RKO (cell line): ENCODE results near the gene NIFK.
"Not testable (repeated sequence)": the region's sequence is repeated elsewhere in the genome, so short reads cannot be mapped to it uniquely, and the experiment has no call there.

ENCODE experiments used
- DNase-seq: peaks from one replicate; pipeline ENCODE4 v3.0.0-alpha.2; 2016; ENCODE audit warnings: low spot score

Gene NIFK

DNA sequence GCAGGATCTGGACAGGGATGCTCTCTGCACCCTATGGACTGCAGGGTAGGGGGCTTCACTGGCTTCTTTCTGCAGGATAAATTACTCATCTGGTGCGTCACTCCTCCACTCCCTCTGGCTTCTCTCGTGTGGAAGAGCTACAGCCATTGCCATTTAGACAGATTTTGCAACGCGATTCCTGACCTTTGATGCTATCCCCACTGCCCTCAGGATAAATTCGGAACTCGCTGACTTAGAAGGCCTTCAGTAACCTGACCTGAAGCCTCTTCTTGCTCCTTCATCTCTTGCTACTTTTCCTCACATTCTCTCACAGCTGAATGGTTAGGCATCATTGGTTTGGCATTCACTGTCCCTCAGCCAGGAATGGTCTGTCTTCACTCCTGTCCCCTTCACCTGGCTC lies 5.3 kb downstream of the NIFK start:
- DNase-seq, result no peak

DNA sequence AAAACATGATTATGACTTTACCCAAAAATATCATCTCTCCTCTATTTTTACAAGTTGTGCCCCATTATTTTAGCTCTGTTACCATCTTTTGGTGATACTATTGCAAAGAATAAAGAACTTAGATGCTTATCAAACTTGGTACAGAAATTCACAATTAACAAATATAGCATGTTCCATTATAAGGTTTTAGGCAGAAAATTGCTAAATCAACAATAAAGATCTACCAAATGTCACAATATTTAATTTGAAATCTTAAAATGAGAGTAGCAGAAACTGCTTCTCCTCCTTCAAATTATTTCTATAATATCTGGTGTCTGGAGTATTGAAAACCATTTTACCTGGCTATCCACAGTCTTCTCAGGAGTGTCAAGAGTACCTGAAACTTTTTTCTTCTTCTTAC lies 8.7 kb downstream of the NIFK start:
- DNase-seq, result no peak

DNA sequence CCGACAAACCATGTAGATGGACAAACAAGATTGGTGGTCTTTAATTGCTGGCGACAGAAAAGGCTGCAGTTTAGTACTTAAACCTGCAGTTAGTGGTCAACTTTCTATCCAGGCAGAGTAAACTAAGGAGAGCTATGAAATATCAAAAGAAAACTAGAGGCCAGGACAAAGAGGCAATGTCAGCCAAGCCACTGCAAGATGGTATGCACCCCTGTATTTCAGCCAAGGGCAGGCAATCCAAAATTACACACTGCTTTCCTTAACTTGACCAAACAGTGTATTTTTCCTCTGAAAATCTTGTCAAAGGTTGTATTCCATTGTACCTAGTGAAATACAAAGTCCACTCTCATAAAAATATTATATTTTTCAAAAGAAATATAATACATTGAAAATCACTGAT lies 9.3 kb downstream of the NIFK start:
- no peak for DNase-seq

DNA sequence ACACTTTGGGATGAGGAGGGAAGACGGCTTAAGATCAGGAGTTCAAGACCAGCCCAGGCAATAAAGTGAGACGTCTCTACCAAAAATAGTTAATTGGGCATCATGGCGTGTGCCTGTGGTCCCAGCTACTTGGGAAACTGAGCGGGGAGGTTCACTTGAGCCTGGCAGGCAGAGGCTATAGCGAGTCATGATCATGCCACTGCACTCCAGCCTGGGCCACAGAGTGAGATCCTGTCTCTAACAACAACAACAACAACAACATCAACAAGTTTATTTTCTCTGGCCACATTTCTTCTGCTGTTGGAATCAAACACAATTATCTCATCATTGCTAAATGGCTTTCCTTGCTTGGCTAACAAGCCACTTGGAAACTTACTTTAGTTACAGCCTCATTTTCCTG lies 13.4 kb downstream of the NIFK start:
- DNase-seq, result no peak

DNA sequence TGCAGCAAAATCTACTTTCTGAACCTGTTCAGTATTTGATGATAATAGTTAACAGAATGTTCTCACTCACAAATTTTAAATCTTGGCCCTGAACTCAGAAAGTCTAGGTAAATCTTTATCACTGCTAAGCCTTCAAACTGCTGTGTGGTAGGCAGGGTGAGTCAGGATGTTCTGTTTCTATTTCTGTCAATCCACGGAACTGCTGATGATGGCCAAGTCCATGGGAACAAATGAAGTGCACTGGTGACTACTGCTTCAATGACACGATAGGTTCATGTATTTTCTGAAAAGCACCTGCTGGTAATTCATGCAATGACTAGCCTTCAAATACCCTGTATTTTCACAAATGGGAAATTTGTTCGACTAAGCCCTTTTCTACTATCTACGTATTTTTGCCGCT lies 14.2 kb downstream of the NIFK start:
- DNase-seq, result peak; percentile 94

DNA sequence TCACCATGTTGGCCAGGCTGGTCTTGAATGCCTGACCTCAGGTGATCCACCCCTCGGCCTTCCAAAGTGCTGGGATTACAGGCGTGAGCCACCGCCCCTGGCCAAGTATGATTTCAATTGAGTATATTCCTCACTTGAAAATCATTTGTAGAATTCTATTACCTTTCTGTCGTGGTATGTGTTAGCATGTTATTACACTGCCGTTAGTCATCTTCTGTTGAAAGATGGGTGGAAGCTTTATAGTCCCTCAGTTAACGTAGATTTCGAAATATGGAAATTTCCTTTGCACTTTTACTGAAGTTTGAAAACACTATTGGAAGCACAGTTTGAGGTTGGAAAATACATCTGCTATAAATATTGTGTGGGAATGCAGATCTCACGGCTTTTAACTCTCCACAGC lies 14.7 kb downstream of the NIFK start:
- DNase-seq, result peak; percentile 90

DNA sequence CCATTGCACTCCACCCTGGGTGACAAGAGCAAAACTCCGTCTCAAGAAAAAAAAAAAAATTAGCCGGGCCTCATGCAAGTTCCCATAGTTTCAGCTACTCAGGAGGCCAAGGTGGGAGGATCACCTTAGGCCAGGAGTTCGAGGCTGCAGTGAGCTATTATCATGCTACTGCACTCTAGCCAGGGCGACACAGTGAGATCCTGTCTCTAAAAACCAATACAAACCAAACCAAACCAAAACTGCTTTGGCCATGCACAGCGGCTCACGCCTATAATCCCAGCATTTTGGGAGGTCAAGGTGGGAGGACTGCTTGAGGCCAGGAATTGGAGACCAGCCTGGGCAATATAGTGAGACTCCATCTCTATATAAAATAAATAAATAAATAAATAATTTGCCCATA lies 19.1 kb downstream of the NIFK start:
- DNase-seq, result no peak

DNA sequence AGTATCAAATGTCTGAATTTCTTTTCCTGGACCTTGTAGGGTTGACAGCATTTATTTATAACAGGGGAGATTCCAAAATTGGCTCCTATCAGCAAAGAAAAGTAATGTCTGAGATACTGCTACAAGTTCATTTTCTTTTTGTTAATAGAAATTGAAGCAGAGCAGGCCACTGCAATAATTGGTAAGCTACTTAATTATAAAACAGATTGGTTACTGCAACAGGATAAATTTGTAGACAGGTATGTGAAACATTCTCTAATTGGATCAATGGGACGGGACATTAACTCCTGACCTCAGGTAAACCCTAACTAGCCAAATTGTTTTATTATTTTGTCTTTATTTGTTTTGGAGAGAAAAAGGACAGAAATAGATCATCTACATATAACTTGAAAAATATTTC lies 20.5 kb downstream of the NIFK start:
- DNase-seq, result no peak

DNA sequence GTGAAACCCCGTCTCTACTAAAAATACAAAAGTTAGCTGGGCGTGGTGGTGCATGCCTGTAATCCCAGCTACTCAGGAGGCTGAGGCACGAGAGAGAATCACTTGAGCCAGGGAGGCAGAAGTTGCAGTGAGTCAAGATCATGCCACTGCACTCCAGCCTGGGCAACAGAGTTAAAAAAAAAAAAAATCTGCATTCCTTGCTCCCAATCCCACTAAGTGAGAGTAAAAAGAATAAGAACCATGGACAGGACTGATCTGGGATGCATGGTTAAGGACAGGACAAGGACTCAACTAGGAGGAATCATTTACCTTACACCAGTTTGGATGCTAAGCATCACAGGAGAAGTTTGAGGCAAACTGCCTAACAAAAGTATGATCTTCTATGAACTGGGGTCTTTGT lies 25.2 kb downstream of the NIFK start:
- not testable (repeated sequence) for DNase-seq

DNA sequence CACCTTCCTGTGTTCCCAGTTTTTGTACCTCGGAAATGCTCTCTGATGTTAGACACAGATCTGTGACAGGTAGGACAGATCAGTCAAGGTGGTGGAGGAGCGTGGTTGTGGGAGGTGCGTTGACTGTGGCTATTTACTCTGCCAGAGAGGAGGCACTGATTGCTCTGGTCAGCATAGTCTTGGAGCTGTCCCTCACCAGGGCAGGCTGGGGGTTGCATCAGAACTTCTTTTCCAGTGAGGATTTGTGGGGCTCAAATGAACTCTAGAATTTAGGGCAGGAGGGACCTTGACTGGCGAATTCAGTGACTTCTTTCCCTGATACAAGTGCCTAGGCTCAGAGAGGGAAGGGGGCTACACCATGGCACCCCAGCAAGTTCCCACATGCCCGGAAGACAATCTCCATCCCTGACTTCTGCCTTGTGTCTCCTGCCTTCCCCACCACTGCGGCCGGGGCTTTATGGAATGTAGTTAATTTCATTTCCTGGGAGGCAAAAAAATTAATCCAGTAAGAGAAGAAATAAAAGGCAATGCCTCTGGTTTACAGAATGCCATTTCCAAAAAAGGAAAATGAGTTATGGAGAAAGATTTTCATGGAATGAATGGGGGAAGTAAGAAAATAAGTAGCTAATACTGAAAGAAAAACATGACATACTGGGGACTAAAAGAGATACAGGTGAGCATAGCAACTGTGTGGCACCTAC lies 26.1 kb downstream of the NIFK start:
- no peak for DNase-seq

DNA sequence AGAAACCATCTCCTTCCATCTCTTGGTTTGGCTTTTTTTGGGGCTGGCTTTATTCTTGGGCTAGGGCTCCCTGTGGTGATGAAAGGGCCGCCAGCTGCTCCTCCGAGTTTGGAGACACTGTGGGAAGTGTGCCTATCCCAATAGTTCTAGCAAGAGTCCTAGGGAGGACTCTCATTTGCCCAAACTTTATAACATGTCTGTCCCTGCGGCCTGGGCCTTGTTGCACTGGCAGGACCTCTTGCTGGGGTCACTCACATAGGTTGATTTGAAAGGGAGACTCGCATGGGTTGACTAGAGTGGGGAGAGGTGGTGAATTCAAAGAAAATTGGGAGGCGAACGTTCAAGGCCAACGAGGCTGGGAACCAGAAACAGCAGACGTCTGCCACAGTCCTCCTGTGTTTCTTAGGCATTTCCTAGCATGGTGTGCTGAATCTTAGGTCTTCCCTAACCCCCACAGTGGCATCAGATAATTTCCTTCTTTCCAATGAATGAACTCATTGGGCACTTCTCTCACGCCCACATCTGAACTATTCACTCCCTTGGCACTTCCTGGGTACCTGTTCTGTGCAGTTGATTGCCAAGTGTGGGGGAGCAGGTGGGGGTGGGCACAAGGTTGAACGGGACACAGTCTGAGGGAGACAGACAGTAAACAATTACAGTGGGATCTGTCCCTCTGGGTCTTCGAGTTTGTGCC lies 26.8 kb downstream of the NIFK start:
- no peak for DNase-seq

DNA sequence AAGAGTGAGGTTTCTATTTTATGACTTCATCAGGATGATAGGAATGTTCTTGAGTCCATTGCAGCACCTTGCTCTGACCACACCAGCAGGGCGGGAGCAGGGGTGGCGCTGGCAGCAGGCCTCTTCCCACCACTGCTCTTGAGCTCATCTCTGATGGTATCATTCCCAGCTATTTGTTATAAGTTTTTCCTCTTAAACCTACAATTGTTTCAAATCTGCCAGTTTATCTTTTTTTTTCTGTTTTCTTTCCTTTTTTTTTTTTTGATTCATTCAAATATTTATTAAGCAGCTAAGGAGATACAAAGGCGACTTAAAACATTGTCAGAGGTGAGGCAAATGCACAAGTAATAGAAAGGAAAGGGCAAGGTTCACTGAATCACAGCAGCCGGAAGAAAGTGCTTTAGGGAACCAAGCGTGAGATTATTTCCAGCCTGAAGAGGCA lies 28.7 kb downstream of the NIFK start:
- DNase-seq, result no peak

DNA sequence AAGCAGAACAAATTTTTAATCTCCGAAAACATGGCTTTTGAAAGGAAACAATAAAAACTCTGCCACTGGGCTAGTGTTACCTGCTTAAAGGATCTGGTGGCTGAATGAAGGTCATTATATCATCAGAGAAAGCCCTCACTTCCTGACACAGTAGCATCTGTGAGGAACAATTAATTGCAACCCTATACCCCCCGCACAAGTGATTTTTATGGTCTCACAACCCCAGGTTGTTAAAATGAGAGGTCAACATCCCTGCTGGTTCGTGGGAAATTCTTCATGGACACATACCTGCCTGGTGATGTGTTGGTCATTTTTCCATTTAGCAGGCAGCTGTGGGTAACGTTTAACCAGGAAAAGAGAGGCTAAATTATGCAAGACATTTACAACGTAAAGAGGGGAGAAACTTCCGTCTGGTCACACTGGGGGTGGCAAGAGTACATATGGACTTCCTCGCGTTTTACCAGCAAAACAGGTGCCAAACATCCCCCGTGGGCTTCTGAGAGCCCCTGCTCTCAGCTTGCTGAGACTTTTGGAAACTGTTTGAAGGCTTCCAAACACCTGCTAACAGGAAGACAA lies 29.2 kb downstream of the NIFK start:
- no peak for DNase-seq

DNA sequence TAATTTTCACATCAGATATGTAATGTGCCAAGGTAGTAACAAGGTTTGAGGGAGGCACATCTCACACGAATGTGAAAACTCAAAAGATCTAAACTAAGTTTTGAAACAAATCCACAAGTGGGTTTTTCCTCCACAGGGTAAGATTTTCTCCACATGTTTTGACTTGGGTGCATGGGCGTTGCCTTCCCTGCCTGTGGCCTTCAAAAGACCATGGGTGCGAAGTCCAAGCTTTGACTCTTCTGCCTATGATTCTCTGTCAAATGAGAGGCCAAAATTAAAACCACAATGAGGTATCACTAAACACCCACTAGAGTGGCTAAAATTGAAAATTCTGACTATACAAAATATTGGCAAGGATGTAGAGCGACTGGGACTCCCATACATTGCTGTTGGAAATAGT lies 30.7 kb downstream of the NIFK start:
- DNase-seq, result no peak

DNA sequence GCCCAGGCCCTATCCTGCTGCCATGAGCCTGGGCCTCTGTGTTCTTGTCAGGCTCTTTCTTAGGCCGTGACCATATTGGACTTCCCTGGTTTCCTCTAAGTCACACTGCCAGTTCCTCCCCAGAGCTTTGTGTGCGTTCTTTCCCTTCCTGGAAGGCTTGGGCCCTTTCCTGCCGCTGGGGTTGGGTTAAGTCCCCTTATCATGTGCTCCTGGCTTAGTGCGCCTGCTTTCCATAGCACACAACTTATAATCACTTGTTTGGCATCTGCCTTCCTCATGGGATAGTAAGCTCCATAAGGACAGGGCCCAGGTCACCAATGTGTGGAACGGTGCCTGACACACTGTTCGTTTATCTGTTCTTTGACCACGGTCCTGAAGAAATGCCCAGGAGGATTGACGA lies 31.3 kb downstream of the NIFK start:
- no peak for DNase-seq

DNA sequence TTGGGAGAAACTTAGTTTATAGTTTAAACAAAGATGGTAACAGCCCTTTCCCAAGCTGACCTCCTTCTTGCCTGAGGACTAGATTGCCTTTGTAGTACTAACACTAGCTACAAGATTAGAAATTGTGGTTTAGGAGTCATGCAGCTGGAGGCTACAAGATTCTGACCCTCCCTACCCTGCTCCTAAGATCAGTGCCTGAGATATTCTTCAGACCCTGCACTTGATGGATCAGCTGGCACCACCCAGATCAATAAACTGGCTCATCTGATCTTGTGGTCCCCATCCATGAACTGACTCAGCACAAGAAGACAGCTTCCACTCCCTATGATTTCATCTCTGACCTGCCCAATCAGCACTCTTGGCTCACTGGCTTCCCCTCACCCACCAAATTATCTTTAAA lies 34.9 kb downstream of the NIFK start:
- DNase-seq, result not testable (repeated sequence)

DNA sequence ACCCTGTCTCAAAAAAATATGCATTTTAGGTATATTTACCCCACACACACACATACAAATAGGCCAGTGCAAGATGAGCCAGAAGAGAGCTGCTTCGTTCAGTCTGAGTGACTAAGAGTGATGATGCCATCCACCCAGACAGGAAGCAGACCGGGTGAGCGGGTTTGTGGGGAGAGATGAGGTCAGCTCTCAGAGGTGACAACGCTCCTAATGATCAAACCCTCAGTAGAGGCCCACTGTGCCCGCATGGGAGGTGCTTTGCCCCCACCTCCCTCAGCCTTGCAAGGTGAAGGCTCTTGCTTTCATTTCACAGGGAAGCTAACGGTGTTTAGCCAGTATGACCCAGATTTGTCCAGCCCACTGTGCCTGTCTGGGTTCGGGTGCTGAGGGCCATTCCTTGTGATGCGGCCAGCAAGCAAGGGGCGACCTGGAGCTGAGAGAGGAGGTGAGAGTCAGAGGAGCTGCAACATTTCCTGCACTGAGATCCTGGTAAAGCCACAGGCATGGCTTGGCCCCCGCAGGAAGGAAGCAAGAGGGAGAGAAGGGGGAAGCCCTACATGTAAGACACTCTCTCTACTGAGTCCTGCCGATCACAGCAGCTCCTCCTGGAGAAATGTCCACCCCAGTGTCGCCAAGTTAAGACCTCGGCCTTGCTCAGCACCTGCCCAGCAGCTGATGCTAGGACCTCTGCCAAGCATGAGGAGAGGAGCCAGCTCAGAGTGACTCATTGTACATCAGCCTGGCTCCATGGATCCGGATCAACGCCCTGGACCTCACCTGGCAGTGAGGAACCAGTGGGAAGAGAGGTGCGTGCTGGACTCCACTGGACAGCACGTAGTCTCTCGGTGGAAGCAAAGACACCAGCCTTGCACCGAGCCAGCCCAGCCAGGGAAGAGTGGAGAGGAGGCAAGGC lies 37.0 kb downstream of the NIFK start:
- peak; percentile 95 for DNase-seq

DNA sequence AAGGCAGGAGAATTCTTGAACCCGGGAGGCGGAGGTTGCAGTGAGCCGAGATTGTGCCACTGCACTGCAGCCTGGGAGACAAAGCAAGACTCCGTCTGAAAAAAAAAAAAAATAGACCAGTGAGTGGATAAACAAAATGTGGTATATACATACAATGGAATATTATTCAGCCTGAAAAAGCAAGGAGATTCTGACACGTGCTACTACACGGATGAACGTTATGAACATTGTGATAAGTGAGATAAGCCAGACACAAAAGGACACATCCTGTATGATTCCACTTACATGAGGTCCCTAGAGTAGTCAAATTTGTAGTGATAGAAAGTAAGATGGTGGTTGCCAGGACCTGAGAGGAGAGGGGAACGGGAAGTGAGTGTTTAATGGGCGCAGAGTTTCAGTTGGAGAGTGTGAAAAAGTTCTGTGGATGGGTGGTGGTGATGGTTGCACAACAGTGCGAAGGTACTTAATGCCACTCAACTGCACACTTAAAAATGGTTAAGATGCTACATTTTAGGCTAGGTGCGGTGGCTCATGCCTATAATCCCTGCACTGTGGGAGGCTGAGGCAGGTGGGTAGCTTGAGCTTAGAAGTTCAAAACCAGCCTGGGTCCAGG lies 38.3 kb downstream of the NIFK start:
- no peak for DNase-seq

DNA sequence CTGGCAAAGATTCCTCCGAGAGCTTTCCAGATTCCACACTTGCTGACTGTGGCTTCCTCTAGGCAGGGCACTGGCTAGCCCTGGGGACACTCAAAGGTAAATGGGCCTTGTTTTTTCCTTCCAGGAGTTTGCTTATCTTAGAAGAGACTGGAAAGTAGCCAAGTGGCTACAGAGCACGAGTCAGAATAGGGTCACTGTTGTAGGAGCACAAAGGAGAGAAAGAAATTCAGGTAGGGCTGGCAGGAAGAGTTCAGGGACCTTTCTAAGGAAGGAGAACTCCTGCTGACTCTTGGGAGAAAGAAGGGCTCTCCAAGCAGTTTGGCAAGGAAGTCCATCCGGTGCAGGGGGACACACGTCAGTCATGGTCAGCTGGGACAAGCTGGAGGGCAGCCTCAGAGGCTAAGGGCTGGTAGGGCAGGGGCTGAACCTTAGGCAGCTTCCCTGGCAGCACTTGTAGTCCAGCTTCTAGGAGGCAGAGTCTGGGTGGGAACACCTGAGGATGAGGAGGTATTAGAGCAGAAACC lies 39.5 kb downstream of the NIFK start:
- DNase-seq, result no peak

DNA sequence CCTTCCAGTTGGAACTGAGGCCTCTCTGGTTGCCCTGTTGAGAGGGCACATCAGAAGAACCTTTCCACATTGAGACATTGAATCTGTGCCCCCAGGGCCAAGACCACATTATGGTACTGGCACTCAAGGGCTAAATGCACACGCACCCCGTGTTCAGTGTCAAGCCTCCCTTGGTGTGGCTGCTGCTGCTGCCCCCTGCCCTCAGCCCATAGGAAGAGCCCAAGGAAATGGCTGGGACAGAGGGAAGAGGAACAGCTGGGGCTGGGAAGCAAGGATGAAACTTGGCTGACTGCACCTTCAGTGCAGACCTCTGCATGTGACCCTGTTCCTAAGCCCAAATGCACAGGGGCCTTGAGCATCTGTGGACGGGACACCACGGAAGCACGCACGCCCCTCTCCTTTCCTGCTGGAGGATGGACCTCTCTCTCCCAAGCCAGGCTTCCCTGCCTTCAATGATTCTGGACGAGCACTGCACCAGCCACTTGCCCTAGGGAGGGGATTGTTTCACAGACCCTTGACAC lies 40.2 kb downstream of the NIFK start:
- no peak for DNase-seq

DNA sequence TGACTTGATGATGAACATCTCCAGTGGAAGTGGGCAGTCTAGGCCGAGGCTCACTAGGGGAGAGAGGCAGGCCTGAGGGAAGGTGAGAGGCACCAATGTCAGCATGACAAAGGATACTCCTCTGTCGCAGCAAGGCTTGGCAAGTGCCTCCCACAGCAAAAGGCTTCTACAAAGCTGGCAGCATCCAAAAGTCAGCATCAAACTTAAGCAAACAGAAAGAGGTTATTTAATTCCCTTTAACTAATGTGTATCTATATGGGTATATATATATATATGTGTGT lies 41.6 kb downstream of the NIFK start:
- no peak for DNase-seq
